Vagina (tissue), 2 donors: ENCODE data around the gene GLI3. TPM values are rescaled to one million over a fixed set of nuclear protein-coding genes. Genes with fewer than 3 reads are reported as not detected.

Experiments used
- DNase-seq, 2 donors: peaks; one replicate each; pipeline ENCODE4 v3.0.0-alpha.2; 2017; ENCODE audit errors: extremely low spot score in 2 of 2
- H3K27ac ChIP-seq: fragments of 200-600 bp; sonication (generic); one replicate; pipeline ENCODE4 v1.5.1; 2019
- H3K27me3 ChIP-seq: fragments of 200-600 bp; sonication (generic); one replicate; pipeline ENCODE4 v1.5.1; 2019
- H3K36me3 ChIP-seq, 2 donors: fragments of 200-600 bp; sonication (generic); one replicate each; pipeline ENCODE4 v1.5.1; 2017 to 2019
- H3K4me1 ChIP-seq: fragments of 200-600 bp; sonication (generic); one replicate; pipeline ENCODE4 v1.5.1; 2019
- H3K4me3 ChIP-seq, 2 donors: fragments of 200-600 bp; sonication (generic); 1 replicate in 1 of 2; 2 replicates in 1 of 2; pipeline ENCODE4 v1.5.1; 2016 to 2019
- H3K9me3 ChIP-seq: fragments of 200-600 bp; sonication (generic); one replicate; pipeline ENCODE4 v1.5.1; 2019
- POLR2A ChIP-seq, 2 donors: fragments of 450-650 bp; IDR thresholded peaks; one replicate each; pipeline ENCODE4 v1.6.1; 2017; ENCODE audit warnings: antibody characterized with exemption in 2 of 2, mild to moderate bottlenecking in 2 of 2, moderate library complexity in 2 of 2
- POLR2AphosphoS5 ChIP-seq, 2 donors: sonication (generic); formaldehyde crosslinking; IDR thresholded peaks; one replicate each; pipeline ENCODE4 v1.9.0; 2017; ENCODE audit warnings: antibody characterized with exemption in 2 of 2, mild to moderate bottlenecking in 2 of 2, low read depth in 1 of 2; ENCODE audit not compliant: insufficient read depth in 1 of 2
- intact Hi-C: fragments of 100-400 bp; cut with DNase I; formaldehyde crosslinking; loops from one replicate; pipeline ENCODE4 v1.15.1; 2023
- total RNA-seq: library from RNA; depleted of rRNA; stranded (reverse); fragments of >200 nt; gene quantifications from one replicate; pipeline ENCODE4 v1.2.3, GENCODE V29; 2016
- TF ChIP-seq, protein P1 (sequence below), 3 experiments: fragments of 450-650 bp in 2 of 3; fragments of 200-600 bp in 1 of 3; sonication (generic) in 1 of 3; IDR thresholded peaks; one replicate each; pipeline ENCODE4 v1.5.1; 2017 to 2019; ENCODE audit warnings: antibody characterized with exemption in 3 of 3, mild to moderate bottlenecking in 2 of 3, moderate library complexity in 2 of 3

Gene GLI3
- total RNA-seq, 1 donor from 2014 or later = 24.6 TPM

DNA sequence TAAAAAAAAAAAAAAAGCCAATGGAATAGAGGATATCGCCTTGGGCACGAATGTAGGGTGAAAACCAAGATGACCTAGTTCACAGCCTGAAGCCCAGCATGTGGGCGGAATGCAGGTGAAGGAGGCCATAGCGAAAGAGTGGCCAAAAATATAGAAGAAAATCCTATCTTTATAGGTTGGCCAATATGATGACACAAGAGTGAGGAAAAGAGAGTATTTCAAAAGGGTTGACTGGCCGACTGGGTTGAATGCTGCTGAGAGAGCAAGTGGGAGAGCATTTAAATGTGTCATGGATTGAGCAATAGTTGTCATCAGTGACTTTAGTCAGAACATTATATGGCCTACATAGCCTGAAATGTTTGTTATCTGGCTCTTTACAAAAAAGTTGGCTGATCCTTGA is 17.2 kb upstream of the GLI3 start:
- Histone ChIP-seq H3K27me3 (no peaks in the 10 kb centered on the region), H3K9me3 (no peaks in the 10 kb centered on the region), H3K27ac (no peak overlapping the region), H3K36me3 (no peaks in the 10 kb centered on the region), H3K4me1 (no peaks in the 10 kb centered on the region), H3K4me3 (no peak overlapping the region)
- DNase-seq = no peak
- intact Hi-C loops = no loop called here
- peak in 1 of 2 donors; percentile 31 for TF ChIP-seq POLR2AphosphoS5 (IDR thresholded peaks at IDR 0.05; ENCODE audit: insufficient read depth in 1 of 2, low read depth in 1 of 2)
- TF ChIP-seq, protein P1, sequence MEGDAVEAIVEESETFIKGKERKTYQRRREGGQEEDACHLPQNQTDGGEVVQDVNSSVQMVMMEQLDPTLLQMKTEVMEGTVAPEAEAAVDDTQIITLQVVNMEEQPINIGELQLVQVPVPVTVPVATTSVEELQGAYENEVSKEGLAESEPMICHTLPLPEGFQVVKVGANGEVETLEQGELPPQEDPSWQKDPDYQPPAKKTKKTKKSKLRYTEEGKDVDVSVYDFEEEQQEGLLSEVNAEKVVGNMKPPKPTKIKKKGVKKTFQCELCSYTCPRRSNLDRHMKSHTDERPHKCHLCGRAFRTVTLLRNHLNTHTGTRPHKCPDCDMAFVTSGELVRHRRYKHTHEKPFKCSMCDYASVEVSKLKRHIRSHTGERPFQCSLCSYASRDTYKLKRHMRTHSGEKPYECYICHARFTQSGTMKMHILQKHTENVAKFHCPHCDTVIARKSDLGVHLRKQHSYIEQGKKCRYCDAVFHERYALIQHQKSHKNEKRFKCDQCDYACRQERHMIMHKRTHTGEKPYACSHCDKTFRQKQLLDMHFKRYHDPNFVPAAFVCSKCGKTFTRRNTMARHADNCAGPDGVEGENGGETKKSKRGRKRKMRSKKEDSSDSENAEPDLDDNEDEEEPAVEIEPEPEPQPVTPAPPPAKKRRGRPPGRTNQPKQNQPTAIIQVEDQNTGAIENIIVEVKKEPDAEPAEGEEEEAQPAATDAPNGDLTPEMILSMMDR (IDR thresholded peaks at IDR 0.05) = no peak
- TF ChIP-seq POLR2A (IDR thresholded peaks at IDR 0.05) = no peak

- H3K27me3 ChIP-seq = no peaks in the 10 kb centered on the region
These were observed 16.3 kb upstream of the GLI3 start for GRCh38 chr7:42253316-42253715.

DNA sequence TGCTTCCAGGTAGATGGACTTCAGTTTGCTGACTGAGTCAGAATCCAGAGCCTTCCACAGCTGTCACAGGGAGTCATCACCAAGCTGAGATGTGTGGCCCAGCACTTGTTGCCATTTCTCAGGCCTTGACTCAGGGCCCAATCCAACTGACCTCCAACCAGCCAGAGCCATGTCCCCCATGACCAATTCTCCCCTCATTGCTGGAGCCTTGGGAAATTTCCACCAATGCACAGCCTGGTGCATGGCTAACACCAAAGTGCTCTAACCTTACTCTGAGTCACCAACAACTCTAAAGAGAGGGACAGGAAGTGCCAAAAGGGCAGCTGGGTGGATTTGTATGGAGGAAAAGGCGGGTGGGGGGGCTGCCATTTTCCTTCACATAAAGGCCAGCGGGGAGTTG is 13.4 kb upstream of the GLI3 start:
- Histone ChIP-seq H3K27ac (no peak overlapping the region), H3K9me3 (no peaks in the 10 kb centered on the region), H3K27me3 (no peaks in the 10 kb centered on the region), H3K4me3 (no peak overlapping the region), H3K4me1 (no peaks in the 10 kb centered on the region), H3K36me3 (no peaks in the 10 kb centered on the region)
- no peak for DNase-seq
- TF ChIP-seq, protein P1 (IDR thresholded peaks at IDR 0.05) = no peak
- TF ChIP-seq POLR2A (IDR thresholded peaks at IDR 0.05) = no peak
- TF ChIP-seq POLR2AphosphoS5 (IDR thresholded peaks at IDR 0.05; ENCODE audit: insufficient read depth in 1 of 2, low read depth in 1 of 2) = no peak
- intact Hi-C loops = no loop called here

More at GRCh38 chr7:42253316-42253715, 16.3 kb upstream of the GLI3 start:
- H3K4me1 ChIP-seq = no peaks in the 10 kb centered on the region
- TF ChIP-seq, protein P1 (IDR thresholded peaks at IDR 0.05) = no peak
- TF ChIP-seq POLR2A (IDR thresholded peaks at IDR 0.05) (no peak), POLR2AphosphoS5 (IDR thresholded peaks at IDR 0.05; ENCODE audit: insufficient read depth in 1 of 2, low read depth in 1 of 2) (no peak)
- no peak overlapping the region for H3K27ac ChIP-seq
- no peak for DNase-seq
- no peaks in the 10 kb centered on the region for H3K36me3 ChIP-seq
- no peak overlapping the region for H3K4me3 ChIP-seq
- H3K9me3 ChIP-seq = no peaks in the 10 kb centered on the region
- intact Hi-C loops = no loop called here

DNA sequence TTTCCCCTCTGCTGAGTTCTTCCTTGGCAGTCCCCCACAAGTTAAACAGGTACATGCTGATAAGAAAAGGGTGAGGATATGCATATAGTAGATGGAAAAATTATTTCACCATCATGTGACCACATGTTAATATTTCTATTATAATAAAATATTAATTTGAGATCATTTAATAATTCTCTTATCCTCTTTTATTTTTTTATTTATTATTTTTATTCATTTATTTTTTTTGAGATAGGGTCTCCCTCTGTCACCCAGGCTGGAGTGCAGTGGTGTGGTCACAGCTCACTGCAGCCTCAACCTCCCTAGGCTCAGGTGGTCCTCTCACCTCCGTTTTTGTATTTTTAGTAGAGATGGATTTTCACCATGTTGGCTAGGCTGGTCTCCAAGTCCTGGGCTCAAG is 11.6 kb upstream of the GLI3 start:
- Histone ChIP-seq H3K36me3 (no peaks in the 10 kb centered on the region), H3K4me1 (no peaks in the 10 kb centered on the region), H3K4me3 (no peak overlapping the region), H3K27ac (no peak overlapping the region), H3K9me3 (no peaks in the 10 kb centered on the region), H3K27me3 (no peaks in the 10 kb centered on the region)
- no peak for DNase-seq
- TF ChIP-seq, protein P1 (IDR thresholded peaks at IDR 0.05) = no peak
- no peak for TF ChIP-seq POLR2AphosphoS5 (IDR thresholded peaks at IDR 0.05; ENCODE audit: insufficient read depth in 1 of 2, low read depth in 1 of 2)
- TF ChIP-seq POLR2A (IDR thresholded peaks at IDR 0.05) = no peak
- intact Hi-C loops = no loop called here

GRCh38 chr7:42247301-42247700 is 10.3 kb upstream of the GLI3 start:
- TF ChIP-seq POLR2A (IDR thresholded peaks at IDR 0.05) (no peak), POLR2AphosphoS5 (IDR thresholded peaks at IDR 0.05; ENCODE audit: insufficient read depth in 1 of 2, low read depth in 1 of 2) (no peak)
- TF ChIP-seq, protein P1 (IDR thresholded peaks at IDR 0.05) = no peak

More at GRCh38 chr7:42247301-42247700, 10.3 kb upstream of the GLI3 start:
- intact Hi-C loops = no loop called here
- DNase-seq = no peak
- H3K36me3 ChIP-seq = no peaks in the 10 kb centered on the region
- no peaks in the 10 kb centered on the region for H3K4me1 ChIP-seq
- no peaks in the 10 kb centered on the region for H3K9me3 ChIP-seq
- H3K27ac ChIP-seq = no peak overlapping the region
- no peak overlapping the region for H3K4me3 ChIP-seq
- no peaks in the 10 kb centered on the region for H3K27me3 ChIP-seq
